HEK293 (cell line): Measurements from ENCODE around the gene MAPT.

Experiments used
- CTCF ChIA-PET: fragments of 350-600 bp; formaldehyde crosslinking; extraction: SDS; loops from one replicate; lab custom pipeline; 2021; ENCODE audit warnings: antibody characterized with exemption; lab: Yijun Ruan, JAX
- POLR2A ChIA-PET: fragments of 300-600 bp; formaldehyde crosslinking; extraction: SDS; loops from one replicate; lab custom pipeline; 2020; ENCODE audit warnings: antibody characterized with exemption, inconsistent platforms; lab: Yijun Ruan, JAX
- H3K27ac ChIP-seq: fragments of 200-500 bp; sonication (Bioruptor generic); 2 replicates; pipeline ENCODE4 v1.5.1; 2014; ENCODE audit warnings: low read depth, low read length, control low read depth, inconsistent platforms; ENCODE audit errors: extremely low read depth
- H3K36me3 ChIP-seq, 2 experiments: fragments of 200-500 bp in 1 of 2; sonication (Bioruptor generic) in 1 of 2; 1 replicate in 1 of 2; 2 replicates in 1 of 2; pipeline ENCODE4 v1.5.1; 2014 to 2017; ENCODE audit warnings: inconsistent platforms in 2 of 2, low read length in 2 of 2; ENCODE audit not compliant: control insufficient read depth in 2 of 2, insufficient read depth in 1 of 2
- H3K4me1 ChIP-seq: fragments of 200-500 bp; sonication (Bioruptor generic); 2 replicates; pipeline ENCODE4 v1.5.1; 2014; ENCODE audit warnings: mild to moderate bottlenecking, low read length, inconsistent platforms; ENCODE audit not compliant: control insufficient read depth, insufficient read depth
- H3K4me3 ChIP-seq: 2 replicates; pipeline ENCODE4 v1.5.1; 2011; ENCODE audit warnings: low read depth, mild to moderate bottlenecking, control low read depth, low read length, moderate library complexity
- H3K9me3 ChIP-seq: fragments of 200-500 bp; sonication (Bioruptor generic); 2 replicates; pipeline ENCODE4 v1.5.1; 2014; ENCODE audit warnings: low read depth, low read length, inconsistent platforms; ENCODE audit not compliant: control insufficient read depth, insufficient read depth
- KLF1 ChIP-seq: fragments of 450-650 bp; formaldehyde crosslinking; IDR thresholded peaks from 2 replicates; pipeline ENCODE4 v1.5.1; 2016; ENCODE audit warnings: missing biosample characterization, missing genetic modification characterization
- OVOL3 ChIP-seq: fragments of 450-650 bp; formaldehyde crosslinking; IDR thresholded peaks from 2 replicates; pipeline ENCODE4 v1.5.1; 2016; ENCODE audit warnings: missing biosample characterization, missing genetic modification characterization
- PRDM1 ChIP-seq: fragments of 450-650 bp; formaldehyde crosslinking; IDR thresholded peaks from 2 replicates; pipeline ENCODE4; 2016; ENCODE audit warnings: missing biosample characterization, missing genetic modification characterization
- TRIM28 ChIP-seq: IDR thresholded peaks from 2 replicates; pipeline ENCODE4 v1.6.1; 2011; ENCODE audit warnings: low read length, control low read depth, borderline replicate concordance
- WT1 ChIP-seq: fragments of 450-650 bp; formaldehyde crosslinking; IDR thresholded peaks from 2 replicates; pipeline ENCODE4 v1.5.1; 2016; ENCODE audit warnings: missing biosample characterization, missing genetic modification characterization
- ZBTB17 ChIP-seq: fragments of 450-650 bp; formaldehyde crosslinking; IDR thresholded peaks from 2 replicates; pipeline ENCODE4 v1.5.1; 2016; ENCODE audit warnings: missing biosample characterization, missing genetic modification characterization
- ZBTB7A ChIP-seq: fragments of 450-650 bp; formaldehyde crosslinking; IDR thresholded peaks from 2 replicates; pipeline ENCODE4 v1.5.1; 2016; ENCODE audit warnings: low read depth, missing biosample characterization, missing genetic modification characterization
- ZFHX2 ChIP-seq: fragments of 450-650 bp; formaldehyde crosslinking; conservative IDR thresholded peaks from 2 replicates; pipeline ENCODE4 v1.5.1; 2016; ENCODE audit warnings: missing biosample characterization, missing genetic modification characterization
- ZNF121 ChIP-seq: fragments of 450-650 bp; formaldehyde crosslinking; IDR thresholded peaks from 2 replicates; pipeline ENCODE4 v1.5.1; 2016; ENCODE audit warnings: missing biosample characterization, missing genetic modification characterization
- ZNF169 ChIP-seq: fragments of 450-650 bp; formaldehyde crosslinking; IDR thresholded peaks from 2 replicates; pipeline ENCODE4 v1.5.1; 2016; ENCODE audit warnings: missing biosample characterization, missing genetic modification characterization
- ZNF202 ChIP-seq: fragments of 450-650 bp; formaldehyde crosslinking; IDR thresholded peaks from 2 replicates; pipeline ENCODE4 v1.5.1; 2016; ENCODE audit warnings: missing biosample characterization, missing genetic modification characterization, borderline replicate concordance
- ZNF580 ChIP-seq: fragments of 450-650 bp; formaldehyde crosslinking; IDR thresholded peaks from 2 replicates; pipeline ENCODE4 v1.5.1; 2016; ENCODE audit warnings: missing biosample characterization, missing genetic modification characterization
- ZNF610 ChIP-seq: fragments of 450-650 bp; formaldehyde crosslinking; IDR thresholded peaks from 2 replicates; pipeline ENCODE4 v1.5.1; 2016; ENCODE audit warnings: missing biosample characterization, missing genetic modification characterization, borderline replicate concordance
- ZNF639 ChIP-seq: fragments of 450-650 bp; formaldehyde crosslinking; IDR thresholded peaks from 2 replicates; pipeline ENCODE4 v1.5.1; 2016; ENCODE audit warnings: missing biosample characterization, missing genetic modification characterization
- ZNF664 ChIP-seq: fragments of 450-650 bp; formaldehyde crosslinking; IDR thresholded peaks from 2 replicates; pipeline ENCODE4 v1.5.1; 2016; ENCODE audit warnings: missing biosample characterization, missing genetic modification characterization
- ZNF670 ChIP-seq: fragments of 450-650 bp; formaldehyde crosslinking; IDR thresholded peaks from 2 replicates; pipeline ENCODE4 v1.5.1; 2016; ENCODE audit warnings: missing biosample characterization, missing genetic modification characterization, low read depth
- ZNF768 ChIP-seq: fragments of 450-650 bp; formaldehyde crosslinking; IDR thresholded peaks from 2 replicates; pipeline ENCODE4 v1.5.1; 2018; ENCODE audit warnings: missing biosample characterization, mild to moderate bottlenecking, missing genetic modification characterization
- TF ChIP-seq, protein P1 (sequence below): fragments of 450-650 bp; formaldehyde crosslinking; IDR thresholded peaks from 2 replicates; pipeline ENCODE4 v1.5.1; 2016; ENCODE audit warnings: missing biosample characterization, missing genetic modification characterization
- TF ChIP-seq, protein P2 (sequence below): fragments of 450-650 bp; formaldehyde crosslinking; IDR thresholded peaks from 2 replicates; pipeline ENCODE4 v1.5.1; 2016; ENCODE audit warnings: missing biosample characterization, missing genetic modification characterization

The MAPT gene

DNA sequence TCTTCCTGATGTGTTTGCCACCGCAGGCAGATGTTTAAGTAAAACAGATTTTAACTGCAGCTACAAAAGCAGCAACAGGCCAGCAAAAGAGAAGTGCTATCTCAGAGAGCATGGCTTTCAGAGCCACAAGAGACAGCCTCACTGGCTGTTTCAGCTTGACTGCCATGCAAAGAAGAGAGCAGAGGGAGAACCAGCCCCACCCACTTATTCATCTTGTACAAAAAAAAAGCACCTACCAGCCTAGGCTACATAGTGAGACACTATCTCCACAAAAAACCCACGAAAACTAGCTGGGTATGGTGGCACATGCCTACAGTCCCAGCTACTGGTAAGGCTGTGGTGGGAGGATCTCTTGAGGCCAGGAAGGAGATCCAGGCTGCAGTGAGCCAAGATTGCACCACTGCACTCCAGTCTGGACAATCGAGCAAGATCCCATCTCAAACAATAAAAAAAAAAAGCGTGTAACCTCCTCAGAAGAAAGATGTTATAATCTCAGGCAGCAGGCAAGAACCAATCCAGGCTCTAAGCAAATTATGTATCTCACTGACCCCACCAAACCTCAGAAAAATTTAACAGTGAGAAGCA is 134.7 kb downstream of the MAPT start:
- peaks cover 18 to 91% of the 10 kb centered on the region in 2 experiments; a peak in 2 of 3 replicates for H3K36me3 ChIP-seq
- POLR2A ChIA-PET: no interaction called here

DNA sequence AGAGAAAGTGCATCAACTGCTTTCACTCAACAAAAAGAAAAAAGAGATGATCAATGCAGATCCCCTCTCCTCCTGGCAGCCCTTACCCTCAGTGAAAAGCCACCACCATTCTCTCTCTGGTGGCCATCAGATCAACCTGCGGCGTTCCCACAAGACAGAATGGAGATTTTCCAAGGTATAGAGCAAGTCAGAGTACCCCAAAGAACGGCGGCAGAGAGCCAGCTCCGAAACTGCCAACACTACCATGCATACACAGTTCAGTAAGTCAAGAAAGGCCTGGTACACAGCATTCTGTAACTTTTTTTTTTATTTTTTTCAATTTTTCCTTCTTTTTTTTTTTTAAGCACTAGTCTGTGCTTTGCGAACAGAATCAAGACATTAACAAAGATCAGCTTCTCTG is 135.3 kb downstream of the MAPT start:
- Histone ChIP-seq H3K9me3 (no peaks in the 10 kb centered on the region), H3K27ac (no peak overlapping the region), H3K4me1 (no peaks in the 10 kb centered on the region), H3K4me3 (no peak overlapping the region), H3K36me3 (peaks cover 23 to 96% of the 10 kb centered on the region in 2 experiments; a peak in 2 of 3 replicates)
- TF ChIP-seq ZBTB7A (tag by site-specific recombination): no peak
- TF ChIP-seq ZNF610 (tag by site-specific recombination): no peak
- TF ChIP-seq ZNF768: no peak
- no peak for TF ChIP-seq WT1
- TF ChIP-seq ZBTB17 (tag by site-specific recombination): 0 out of 2 replicates have a peak, but pooled peaks have one; percentile 6
- TF ChIP-seq ZNF169 (tag by site-specific recombination): no peak
- no peak for TF ChIP-seq ZNF664 (tag by site-specific recombination)
- TF ChIP-seq, protein P1, sequence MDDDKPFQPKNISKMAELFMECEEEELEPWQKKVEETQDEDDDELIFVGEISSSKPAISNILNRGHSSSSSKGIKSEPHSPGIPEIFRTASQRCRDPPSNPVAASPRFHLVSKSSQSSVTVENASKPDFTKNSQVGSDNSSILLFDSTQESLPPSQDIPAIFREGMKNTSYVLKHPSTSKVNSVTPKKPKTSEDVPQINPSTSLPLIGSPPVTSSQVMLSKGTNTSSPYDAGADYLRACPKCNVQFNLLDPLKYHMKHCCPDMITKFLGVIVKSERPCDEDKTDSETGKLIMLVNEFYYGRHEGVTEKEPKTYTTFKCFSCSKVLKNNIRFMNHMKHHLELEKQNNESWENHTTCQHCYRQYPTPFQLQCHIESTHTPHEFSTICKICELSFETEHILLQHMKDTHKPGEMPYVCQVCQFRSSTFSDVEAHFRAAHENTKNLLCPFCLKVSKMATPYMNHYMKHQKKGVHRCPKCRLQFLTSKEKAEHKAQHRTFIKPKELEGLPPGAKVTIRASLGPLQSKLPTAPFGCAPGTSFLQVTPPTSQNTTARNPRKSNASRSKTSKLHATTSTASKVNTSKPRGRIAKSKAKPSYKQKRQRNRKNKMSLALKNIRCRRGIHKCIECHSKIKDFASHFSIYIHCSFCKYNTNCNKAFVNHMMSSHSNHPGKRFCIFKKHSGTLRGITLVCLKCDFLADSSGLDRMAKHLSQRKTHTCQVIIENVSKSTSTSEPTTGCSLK: no peak
- no peak for TF ChIP-seq KLF1
- TF ChIP-seq PRDM1 (tag by site-specific recombination): peak; percentile 70; the same call in 1 of the 2 replicates
- TF ChIP-seq, protein P2, sequence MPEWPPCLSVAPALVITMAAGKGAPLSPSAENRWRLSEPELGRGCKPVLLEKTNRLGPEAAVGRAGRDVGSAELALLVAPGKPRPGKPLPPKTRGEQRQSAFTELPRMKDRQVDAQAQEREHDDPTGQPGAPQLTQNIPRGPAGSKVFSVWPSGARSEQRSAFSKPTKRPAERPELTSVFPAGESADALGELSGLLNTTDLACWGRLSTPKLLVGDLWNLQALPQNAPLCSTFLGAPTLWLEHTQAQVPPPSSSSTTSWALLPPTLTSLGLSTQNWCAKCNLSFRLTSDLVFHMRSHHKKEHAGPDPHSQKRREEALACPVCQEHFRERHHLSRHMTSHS: no peak
- no peak for TF ChIP-seq ZNF670
- TF ChIP-seq OVOL3 (tag by site-specific recombination): no peak
- TF ChIP-seq ZFHX2 (tag by site-specific recombination): no peak
- TF ChIP-seq ZNF639 (tag by site-specific recombination): no peak
- no peak for TF ChIP-seq ZNF580
- TF ChIP-seq ZNF202 (tag by site-specific recombination): no peak
- ChIA-PET CTCF (interaction anchor here (0.6 to 3.9 kb wide), 6 partner anchors 9 to 182 kb away, joined by 3 to 18 read pairs (median 4); no protein-coding TSS in a partner anchor), POLR2A (no interaction called here)

More for the DNA sequence above, 134.7 kb downstream of the MAPT start:
- no peak overlapping the region for H3K27ac ChIP-seq
- CTCF ChIA-PET: interaction anchor here (0.6 to 3.9 kb wide), 2 partner anchors 15 to 183 kb away, joined by 4 to 18 read pairs; no protein-coding TSS in a partner anchor
- peak; percentile 92 for TF ChIP-seq ZBTB17 (tag by site-specific recombination)
- no peak for TF ChIP-seq TRIM28
- 0 out of 2 replicates have a peak, but pooled peaks have one; percentile 67 for TF ChIP-seq ZNF121 (tag by site-specific recombination)
- no peak overlapping the region for H3K4me3 ChIP-seq
- no peaks in the 10 kb centered on the region for H3K9me3 ChIP-seq
- no peaks in the 10 kb centered on the region for H3K4me1 ChIP-seq
